SK-N-MC (cell line): ENCODE measurements around the gene DCLRE1B.

Experiments
- DNase-seq: peaks from one replicate; pipeline ENCODE4 v3.0.0-alpha.2; 2011; ENCODE audit warnings: low read depth, low spot score
- H3K27ac ChIP-seq: fragments of 200-600 bp; sonication (generic); 2 replicates; pipeline ENCODE4 v1.5.1; 2016; ENCODE audit warnings: mixed run types
- H3K36me3 ChIP-seq: fragments of 200-600 bp; sonication (generic); 2 replicates; pipeline ENCODE4 v1.6.1; 2017; ENCODE audit warnings: antibody characterized with exemption, low read length, mixed read lengths; ENCODE audit not compliant: insufficient read depth
- H3K4me3 ChIP-seq: fragments of 200-600 bp; sonication (generic); 2 replicates; pipeline ENCODE4 v1.5.1; 2016
- H3K9ac ChIP-seq: fragments of 200-600 bp; sonication (generic); 2 replicates; pipeline ENCODE4 v1.8.0; 2017; ENCODE audit warnings: mixed run types, mixed read lengths; ENCODE audit not compliant: insufficient read length
- H3K9me3 ChIP-seq: fragments of 200-600 bp; sonication (generic); 2 replicates; pipeline ENCODE4 v1.6.1; 2017; ENCODE audit warnings: low read depth, mild to moderate bottlenecking, antibody characterized with exemption, low read length, moderate library complexity, mixed read lengths
- EZH2 ChIP-seq: fragments of 200-600 bp; sonication (generic); IDR thresholded peaks from one replicate; pipeline ENCODE4 v1.6.1; 2017; ENCODE audit warnings: antibody characterized with exemption
- FOXP2 ChIP-seq: optimal IDR thresholded peaks from 2 replicates; pipeline ENCODE3; 2011; ENCODE audit warnings: mild to moderate bottlenecking, moderate library complexity; ENCODE audit not compliant: insufficient read depth; ENCODE audit errors: extremely low read length, control extremely low read depth
- POLR2AphosphoS5 ChIP-seq: IDR thresholded peaks from 2 replicates; pipeline ENCODE4 v1.6.1; 2012; ENCODE audit warnings: mild to moderate bottlenecking, low read depth, low read length, borderline replicate concordance

DCLRE1B gene

GRCh38 chr1:113904674-113905434 is at the start of gene DCLRE1B, which contains the start of gene AP4B1:
DCLRE1B (plus strand) TSS chr1:113905326; CDS start chr1:113905587, 261 bp downstream.
AP4B1 (minus strand) TSS chr1:113904799; CDS start chr1:113904717, 82 bp downstream.
- Histone ChIP-seq H3K4me3 (peak within 1 kb of the TSS; percentile 82), H3K9me3 (no peaks in the 10 kb centered on the region), H3K9ac (peak within 1 kb of the TSS; percentile 92), H3K36me3 (peaks cover 66% of the 10 kb centered on the region), H3K27ac (peak within 1 kb of the TSS; percentile 86)
- TF ChIP-seq POLR2AphosphoS5 (peak; percentile 72), EZH2 (no peak), FOXP2 (peak; percentile 62)
- DNase-seq, result peak; percentile 97

GRCh38 chr1:113855630-113856400 is 49.3 kb upstream of the DCLRE1B start:
- TF ChIP-seq EZH2, result no peak
- TF ChIP-seq POLR2AphosphoS5, result no peak
- no peak for TF ChIP-seq FOXP2

GRCh38 chr1:113856401-113856790 is 48.7 kb upstream of the DCLRE1B start:
- Histone ChIP-seq H3K9ac (peak overlapping the region; percentile 52), H3K27ac (peak overlapping the region; percentile 95), H3K4me3 (0 out of 2 replicates have a peak overlapping the region, but pooled peaks have one; percentile 1), H3K36me3 (peaks cover 11% of the 10 kb centered on the region), H3K9me3 (no peaks in the 10 kb centered on the region)
- TF ChIP-seq FOXP2, result no peak
- no peak for TF ChIP-seq EZH2
- no peak for TF ChIP-seq POLR2AphosphoS5
- no peak for DNase-seq

More at GRCh38 chr1:113855630-113856400, 49.3 kb upstream of the DCLRE1B start:
- Histone ChIP-seq H3K36me3 (peaks cover 11% of the 10 kb centered on the region), H3K27ac (peak overlapping the region; percentile 95), H3K9me3 (no peaks in the 10 kb centered on the region), H3K4me3 (no peak overlapping the region), H3K9ac (peak overlapping the region; percentile 52)
- no peak for DNase-seq

GRCh38 chr1:113857776-113858175 is 47.4 kb upstream of the DCLRE1B start:
- no peak overlapping the region for H3K4me3 ChIP-seq
- peak overlapping the region; percentile 95 for H3K27ac ChIP-seq
- DNase-seq, result no peak
- no peaks in the 10 kb centered on the region for H3K9me3 ChIP-seq
- peaks cover 11% of the 10 kb centered on the region for H3K36me3 ChIP-seq
- no peak overlapping the region for H3K9ac ChIP-seq
- TF ChIP-seq EZH2 (no peak), POLR2AphosphoS5 (no peak), FOXP2 (no peak)

GRCh38 chr1:113858418-113858817 is 46.7 kb upstream of the DCLRE1B start:
- H3K36me3 ChIP-seq, result peaks cover 11% of the 10 kb centered on the region
- H3K4me3 ChIP-seq, result no peak overlapping the region
- H3K9ac ChIP-seq, result no peak overlapping the region

GRCh38 chr1:113858982-113859381 is 46.1 kb upstream of the DCLRE1B start:
- Histone ChIP-seq H3K9me3 (no peaks in the 10 kb centered on the region), H3K36me3 (peaks cover 11% of the 10 kb centered on the region), H3K9ac (peak overlapping the region; percentile 58), H3K27ac (peak overlapping the region; percentile 95), H3K4me3 (peak overlapping the region; percentile 19)
- DNase-seq, result no peak
- no peak for TF ChIP-seq EZH2
- no peak for TF ChIP-seq FOXP2
- TF ChIP-seq POLR2AphosphoS5, result no peak

More at GRCh38 chr1:113858418-113858817, 46.7 kb upstream of the DCLRE1B start:
- Histone ChIP-seq H3K27ac (peak overlapping the region; percentile 95), H3K9me3 (no peaks in the 10 kb centered on the region)
- no peak for TF ChIP-seq FOXP2
- no peak for DNase-seq

- TF ChIP-seq FOXP2 (no peak), EZH2 (no peak), POLR2AphosphoS5 (no peak)
- Histone ChIP-seq H3K9ac (peak overlapping the region; percentile 58), H3K36me3 (peaks cover 5% of the 10 kb centered on the region)
These were observed 45.5 kb upstream of the DCLRE1B start for GRCh38 chr1:113859478-113860175.

GRCh38 chr1:113860891-113861290 is 44.2 kb upstream of the DCLRE1B start:
- H3K27ac ChIP-seq, result peak overlapping the region; percentile 95
- DNase-seq, result no peak
- H3K4me3 ChIP-seq, result peak overlapping the region; percentile 14; the same call in 1 of the 2 replicates
- no peaks in the 10 kb centered on the region for H3K36me3 ChIP-seq
- H3K9me3 ChIP-seq, result no peaks in the 10 kb centered on the region
- no peak for TF ChIP-seq FOXP2
- TF ChIP-seq EZH2, result no peak
- TF ChIP-seq POLR2AphosphoS5, result no peak
- H3K9ac ChIP-seq, result peak overlapping the region; percentile 66

More at GRCh38 chr1:113859478-113860175, 45.5 kb upstream of the DCLRE1B start:
- Histone ChIP-seq H3K9me3 (no peaks in the 10 kb centered on the region), H3K4me3 (peak overlapping the region; percentile 19), H3K27ac (peak overlapping the region; percentile 95)
- DNase-seq, result no peak
